ENCODE measurements around the gene TMTC2.

Gene TMTC2

DNA sequence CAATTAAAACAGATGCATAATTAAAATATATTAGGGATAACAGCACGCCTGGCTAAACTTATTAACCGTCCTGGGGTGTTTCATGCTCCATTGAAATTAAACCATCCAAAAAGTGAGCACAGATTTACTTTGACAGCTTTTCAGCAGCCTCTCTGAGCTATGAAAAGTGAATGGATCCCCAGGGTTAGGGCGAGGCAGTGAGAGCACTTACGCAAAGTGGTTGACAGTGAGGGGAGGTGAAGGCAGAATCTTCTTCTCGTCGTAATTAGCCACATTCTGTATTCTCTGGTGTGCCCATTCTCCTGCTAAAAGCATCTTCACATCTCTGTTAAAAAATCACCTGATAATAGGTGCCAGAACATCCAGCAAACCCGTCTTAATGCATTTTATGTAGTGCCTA is 1.9 kb downstream of the TMTC2 start:
- Histone ChIP-seq H3K36me3 (ENCODE audit: control insufficient read depth in 2 of 2, insufficient read depth in 1 of 2, low read length in 2 of 2) (peaks cover 0 to 11% of the 10 kb centered on the region in 2 experiments; a peak in 2 of 3 replicates), H3K4me3 (ENCODE audit: low read depth, low read length) (peak overlapping the region; percentile 96), H3K4me1 (ENCODE audit: control insufficient read depth, insufficient read depth, low read length) (peaks cover 16% of the 10 kb centered on the region), H3K9me3 (ENCODE audit: control insufficient read depth, insufficient read depth, low read depth, low read length) (no peaks in the 10 kb centered on the region), H3K27ac (ENCODE audit: extremely low read depth, low read depth, low read length) (no peak overlapping the region)
- CTCF ChIA-PET: no interaction called here
- TF ChIP-seq ZNF473 (tag by site-specific recombination; IDR thresholded peaks at IDR 0.05) (no peak), ZNF510 (tag by site-specific recombination; IDR thresholded peaks at IDR 0.05; ENCODE audit: insufficient replicate concordance) (no peak), KLF16 (tag by site-specific recombination; IDR thresholded peaks at IDR 0.05) (no peak), ZNF792 (tag by site-specific recombination; IDR thresholded peaks at IDR 0.05) (no peak), TCF7L2 (IDR thresholded peaks at IDR 0.05; ENCODE audit: borderline replicate concordance, low read depth, low read length) (no peak), ZNF214 (tag by site-specific recombination; IDR thresholded peaks at IDR 0.05; ENCODE audit: borderline replicate concordance) (no peak), ZNF23 (tag by site-specific recombination; IDR thresholded peaks at IDR 0.05; ENCODE audit: borderline replicate concordance) (no peak), MYNN (tag by site-specific recombination; IDR thresholded peaks at IDR 0.05; ENCODE audit: borderline replicate concordance) (no peak), ZSCAN23 (tag by site-specific recombination; IDR thresholded peaks at IDR 0.05) (no peak), ZNF140 (tag by site-specific recombination; IDR thresholded peaks at IDR 0.05) (no peak)
- POLR2A ChIA-PET: no interaction called here

DNA sequence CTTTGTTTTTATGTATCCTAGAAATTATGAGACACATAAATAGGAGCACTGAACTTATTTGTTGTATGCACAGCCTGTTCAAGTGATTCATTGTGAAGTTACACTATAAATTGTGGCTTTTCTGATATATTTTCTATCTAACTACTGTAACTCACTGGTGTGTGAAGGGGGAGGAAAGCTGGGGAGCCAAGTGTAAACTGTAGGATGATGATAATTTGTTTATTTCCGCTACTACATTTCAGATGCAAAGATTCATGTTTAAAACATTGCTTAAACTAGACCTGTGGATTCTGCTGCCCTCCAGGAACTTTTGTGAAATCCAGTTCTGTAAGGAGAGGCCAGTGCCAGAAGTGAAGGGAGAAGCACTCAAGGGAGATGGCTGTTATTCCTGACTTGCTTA is 3.3 kb downstream of the TMTC2 start:
- H3K9me3 ChIP-seq (ENCODE audit: control insufficient read depth, insufficient read depth, low read depth, low read length): no peaks in the 10 kb centered on the region
- ChIA-PET POLR2A (no interaction called here), CTCF (no interaction called here)
- H3K4me1 ChIP-seq (ENCODE audit: control insufficient read depth, insufficient read depth, low read length): peaks cover 16% of the 10 kb centered on the region
- H3K27ac ChIP-seq (ENCODE audit: extremely low read depth, low read depth, low read length): no peak overlapping the region
- 0 out of 2 replicates have a peak, but pooled peaks have one; percentile 14 for TF ChIP-seq SCRT1 (tag by site-specific recombination; IDR thresholded peaks at IDR 0.05; ENCODE audit: borderline replicate concordance)
- no peak for TF ChIP-seq ZNF335 (tag by site-specific recombination; conservative IDR thresholded peaks at IDR 0.05)
- TF ChIP-seq, protein P1, sequence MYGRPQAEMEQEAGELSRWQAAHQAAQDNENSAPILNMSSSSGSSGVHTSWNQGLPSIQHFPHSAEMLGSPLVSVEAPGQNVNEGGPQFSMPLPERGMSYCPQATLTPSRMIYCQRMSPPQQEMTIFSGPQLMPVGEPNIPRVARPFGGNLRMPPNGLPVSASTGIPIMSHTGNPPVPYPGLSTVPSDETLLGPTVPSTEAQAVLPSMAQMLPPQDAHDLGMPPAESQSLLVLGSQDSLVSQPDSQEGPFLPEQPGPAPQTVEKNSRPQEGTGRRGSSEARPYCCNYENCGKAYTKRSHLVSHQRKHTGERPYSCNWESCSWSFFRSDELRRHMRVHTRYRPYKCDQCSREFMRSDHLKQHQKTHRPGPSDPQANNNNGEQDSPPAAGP (tag by site-specific recombination; IDR thresholded peaks at IDR 0.05): no peak
- peak; percentile 40 for TF ChIP-seq SCRT2 (tag by site-specific recombination; IDR thresholded peaks at IDR 0.05)
- TF ChIP-seq, protein P2, sequence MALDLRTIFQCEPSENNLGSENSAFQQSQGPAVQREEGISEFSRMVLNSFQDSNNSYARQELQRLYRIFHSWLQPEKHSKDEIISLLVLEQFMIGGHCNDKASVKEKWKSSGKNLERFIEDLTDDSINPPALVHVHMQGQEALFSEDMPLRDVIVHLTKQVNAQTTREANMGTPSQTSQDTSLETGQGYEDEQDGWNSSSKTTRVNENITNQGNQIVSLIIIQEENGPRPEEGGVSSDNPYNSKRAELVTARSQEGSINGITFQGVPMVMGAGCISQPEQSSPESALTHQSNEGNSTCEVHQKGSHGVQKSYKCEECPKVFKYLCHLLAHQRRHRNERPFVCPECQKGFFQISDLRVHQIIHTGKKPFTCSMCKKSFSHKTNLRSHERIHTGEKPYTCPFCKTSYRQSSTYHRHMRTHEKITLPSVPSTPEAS (tag by site-specific recombination; IDR thresholded peaks at IDR 0.05): no peak
- no peak for TF ChIP-seq ZNF548 (tag by site-specific recombination; IDR thresholded peaks at IDR 0.05)
- TF ChIP-seq, protein P3, sequence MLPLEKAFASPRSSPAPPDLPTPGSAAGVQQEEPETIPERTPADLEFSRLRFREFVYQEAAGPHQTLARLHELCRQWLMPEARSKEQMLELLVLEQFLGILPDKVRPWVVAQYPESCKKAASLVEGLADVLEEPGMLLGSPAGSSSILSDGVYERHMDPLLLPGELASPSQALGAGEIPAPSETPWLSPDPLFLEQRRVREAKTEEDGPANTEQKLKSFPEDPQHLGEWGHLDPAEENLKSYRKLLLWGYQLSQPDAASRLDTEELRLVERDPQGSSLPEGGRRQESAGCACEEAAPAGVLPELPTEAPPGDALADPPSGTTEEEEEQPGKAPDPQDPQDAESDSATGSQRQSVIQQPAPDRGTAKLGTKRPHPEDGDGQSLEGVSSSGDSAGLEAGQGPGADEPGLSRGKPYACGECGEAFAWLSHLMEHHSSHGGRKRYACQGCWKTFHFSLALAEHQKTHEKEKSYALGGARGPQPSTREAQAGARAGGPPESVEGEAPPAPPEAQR (tag by site-specific recombination; IDR thresholded peaks at IDR 0.05): no peak
- TF ChIP-seq EGR2 (tag by site-specific recombination; IDR thresholded peaks at IDR 0.05; ENCODE audit: low read depth): no peak
- TF ChIP-seq, protein P4, sequence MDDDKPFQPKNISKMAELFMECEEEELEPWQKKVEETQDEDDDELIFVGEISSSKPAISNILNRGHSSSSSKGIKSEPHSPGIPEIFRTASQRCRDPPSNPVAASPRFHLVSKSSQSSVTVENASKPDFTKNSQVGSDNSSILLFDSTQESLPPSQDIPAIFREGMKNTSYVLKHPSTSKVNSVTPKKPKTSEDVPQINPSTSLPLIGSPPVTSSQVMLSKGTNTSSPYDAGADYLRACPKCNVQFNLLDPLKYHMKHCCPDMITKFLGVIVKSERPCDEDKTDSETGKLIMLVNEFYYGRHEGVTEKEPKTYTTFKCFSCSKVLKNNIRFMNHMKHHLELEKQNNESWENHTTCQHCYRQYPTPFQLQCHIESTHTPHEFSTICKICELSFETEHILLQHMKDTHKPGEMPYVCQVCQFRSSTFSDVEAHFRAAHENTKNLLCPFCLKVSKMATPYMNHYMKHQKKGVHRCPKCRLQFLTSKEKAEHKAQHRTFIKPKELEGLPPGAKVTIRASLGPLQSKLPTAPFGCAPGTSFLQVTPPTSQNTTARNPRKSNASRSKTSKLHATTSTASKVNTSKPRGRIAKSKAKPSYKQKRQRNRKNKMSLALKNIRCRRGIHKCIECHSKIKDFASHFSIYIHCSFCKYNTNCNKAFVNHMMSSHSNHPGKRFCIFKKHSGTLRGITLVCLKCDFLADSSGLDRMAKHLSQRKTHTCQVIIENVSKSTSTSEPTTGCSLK (tag by site-specific recombination; IDR thresholded peaks at IDR 0.05): no peak
- no peak for TF ChIP-seq HOXD13 (CRISPR knock-in tag; IDR thresholded peaks at IDR 0.05; ENCODE audit: borderline replicate concordance)
- H3K36me3 ChIP-seq (ENCODE audit: control insufficient read depth in 2 of 2, insufficient read depth in 1 of 2, low read length in 2 of 2): peaks cover 0 to 11% of the 10 kb centered on the region in 2 experiments
- H3K4me3 ChIP-seq (ENCODE audit: low read depth, low read length): no peak overlapping the region
